Natural killer cell (primary cell): ENCODE data around the gene CLDN12. TPM values are rescaled to one million over a fixed set of nuclear protein-coding genes. Genes with fewer than 3 reads are reported as not detected.

ENCODE experiments used
- ATAC-seq, 3 donors: fragments of 150-1000 bp in 2 of 3; fragments of 200-7000 bp in 1 of 3; cut with Tn5 transposase; 1 replicate in 1 of 3; 2 replicates in 2 of 3; pipeline ENCODE4 v1.10.0; 2021; ENCODE audit warnings: mild to moderate bottlenecking in 2 of 3, moderate library complexity in 2 of 3
- DNase-seq, 2 donors: peaks; one replicate each; pipeline versions ENCODE4 v3.0.0 to v3.0.0-alpha.2; 2013 to 2021; ENCODE audit warnings: mixed read lengths in 1 of 2
- H3K27ac ChIP-seq: one replicate; pipeline ENCODE4 v1.5.1; 2013; ENCODE audit warnings: mild to moderate bottlenecking, low read length
- H3K27me3 ChIP-seq: one replicate; pipeline ENCODE4 v1.6.1; 2013; ENCODE audit warnings: low read length; ENCODE audit not compliant: control insufficient read depth, insufficient read depth
- H3K36me3 ChIP-seq: one replicate; pipeline ENCODE4 v1.6.1; 2013; ENCODE audit warnings: low read length; ENCODE audit not compliant: control insufficient read depth, insufficient read depth
- H3K4me1 ChIP-seq: one replicate; pipeline ENCODE4 v1.6.1; 2013; ENCODE audit warnings: low read length; ENCODE audit not compliant: control insufficient read depth, insufficient read depth
- H3K4me3 ChIP-seq: one replicate; pipeline ENCODE4 v1.5.1; 2013; ENCODE audit warnings: low read length
- H3K9me3 ChIP-seq: one replicate; pipeline ENCODE4 v1.6.1; 2013; ENCODE audit warnings: low read length; ENCODE audit not compliant: control insufficient read depth, insufficient read depth
- H3K27ac Mint-ChIP-seq, 2 donors: one replicate each; pipeline ENCODE4 v1.8.0; 2022; ENCODE audit warnings: mild to moderate bottlenecking in 2 of 2, mixed read lengths in 2 of 2, moderate library complexity in 1 of 2
- H3K27me3 Mint-ChIP-seq, 2 donors: one replicate each; pipeline ENCODE4 v1.8.0; 2022; ENCODE audit warnings: low read depth in 2 of 2, mixed read lengths in 2 of 2
- H3K36me3 Mint-ChIP-seq: one replicate; pipeline ENCODE4 v1.8.0; 2022; ENCODE audit warnings: mixed read lengths
- H3K4me1 Mint-ChIP-seq, 2 donors: one replicate each; pipeline ENCODE4 v1.8.0; 2022; ENCODE audit warnings: mixed read lengths in 2 of 2
- H3K4me3 Mint-ChIP-seq: one replicate; pipeline ENCODE4 v1.8.0; 2022; ENCODE audit warnings: mild to moderate bottlenecking, moderate library complexity, mixed read lengths
- H3K9me3 Mint-ChIP-seq, 2 donors: one replicate each; pipeline ENCODE4 v1.8.0; 2022; ENCODE audit warnings: mixed read lengths in 2 of 2
- WGBS: methylation state at CpG from one replicate; pipeline ENCODE4 v1.1.7; 2013; ENCODE audit warnings: missing lambda C conversion rate; ENCODE audit not compliant: insufficient coverage; 5-methylcytosine and 5-hydroxymethylcytosine counted together
- intact Hi-C: fragments of 100-400 bp; cut with micrococcal nuclease; formaldehyde crosslinking; loops from one replicate; pipeline ENCODE4 v1.14.2; 2022
- total RNA-seq, 4 donors: library from RNA; stranded (reverse); fragments of 120-200 nt in 1 of 4; gene quantifications; one replicate each; pipeline versions ENCODE4 v1.2.3 to v1.2.4, GENCODE V29; 2013 to 2022
- TF ChIP-seq, protein P1 (sequence below): fragments of 200-600 bp; IDR thresholded peaks from one replicate; pipeline ENCODE4 v1.8.0; 2022; ENCODE audit warnings: antibody characterized with exemption

The CLDN12 gene
- total RNA-seq, result under 1 TPM; 0.68 to 0.86 (median 0.71) TPM
- 1.9 TPM for total RNA-seq (2013)

DNA sequence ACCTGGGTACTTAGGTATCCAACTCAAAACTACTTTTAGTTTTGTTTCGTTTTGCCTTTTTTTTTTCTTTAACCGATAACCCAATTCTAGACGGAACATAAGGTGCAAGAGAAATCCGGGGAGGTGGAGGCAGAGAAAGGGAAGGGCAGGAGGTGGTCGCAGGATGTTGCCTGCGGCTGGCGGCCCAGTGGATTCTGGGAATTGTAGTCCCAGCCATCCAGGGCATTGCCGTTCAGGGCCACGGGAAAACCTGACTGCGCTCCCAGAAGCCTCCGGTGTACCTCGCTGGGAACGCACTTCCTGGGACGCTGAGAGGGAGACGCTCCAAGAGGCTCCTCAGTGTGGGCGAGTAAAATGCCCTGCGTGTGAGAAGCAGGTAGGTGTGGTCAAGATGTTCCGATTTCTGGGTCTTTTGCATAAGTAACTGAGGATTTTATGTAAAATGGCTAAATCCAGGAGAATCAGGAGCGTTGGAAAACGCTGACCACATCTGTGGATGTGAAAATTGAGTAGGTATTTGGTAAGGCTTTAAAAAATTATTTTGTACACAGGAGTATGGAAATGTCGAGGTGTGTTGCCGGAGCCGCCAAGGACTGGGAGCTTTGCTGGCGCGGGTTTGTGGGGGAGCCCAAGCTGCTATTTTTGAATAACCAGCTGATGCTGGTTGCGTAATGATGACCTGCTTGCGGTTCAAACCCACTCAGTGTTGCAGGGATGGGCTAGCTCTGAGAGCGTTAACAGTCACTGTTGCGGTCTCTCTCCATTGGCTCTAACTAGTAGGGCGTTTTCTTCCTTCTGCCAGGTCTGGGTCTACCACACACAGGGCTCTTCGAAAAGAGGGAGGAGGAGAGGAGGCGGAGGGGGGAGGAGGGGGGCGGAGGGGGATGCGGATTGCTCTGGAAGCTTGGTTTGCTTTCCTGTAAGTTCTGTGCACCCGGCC lies at the start of gene CLDN12:
Gene CLDN12, plus strand, starts transcription at position 288 of the 940 bp plus-strand sequence. CDS start 9,216 bp downstream, outside the sequence.
- Mint-ChIP-seq H3K4me3 (peak within 1 kb of the TSS; percentile 93), H3K27ac (peak within 1 kb of the TSS; percentile 92 to 96), H3K27me3 (no peaks in the 10 kb centered on the region), H3K36me3 (peaks cover 7% of the 10 kb centered on the region), H3K9me3 (peaks cover 2 to 7% of the 10 kb centered on the region in 2 donors), H3K4me1 (peaks cover 16 to 19% of the 10 kb centered on the region in 2 donors)
- H3K36me3 ChIP-seq, result no peaks in the 10 kb centered on the region
- TF ChIP-seq, protein P1, sequence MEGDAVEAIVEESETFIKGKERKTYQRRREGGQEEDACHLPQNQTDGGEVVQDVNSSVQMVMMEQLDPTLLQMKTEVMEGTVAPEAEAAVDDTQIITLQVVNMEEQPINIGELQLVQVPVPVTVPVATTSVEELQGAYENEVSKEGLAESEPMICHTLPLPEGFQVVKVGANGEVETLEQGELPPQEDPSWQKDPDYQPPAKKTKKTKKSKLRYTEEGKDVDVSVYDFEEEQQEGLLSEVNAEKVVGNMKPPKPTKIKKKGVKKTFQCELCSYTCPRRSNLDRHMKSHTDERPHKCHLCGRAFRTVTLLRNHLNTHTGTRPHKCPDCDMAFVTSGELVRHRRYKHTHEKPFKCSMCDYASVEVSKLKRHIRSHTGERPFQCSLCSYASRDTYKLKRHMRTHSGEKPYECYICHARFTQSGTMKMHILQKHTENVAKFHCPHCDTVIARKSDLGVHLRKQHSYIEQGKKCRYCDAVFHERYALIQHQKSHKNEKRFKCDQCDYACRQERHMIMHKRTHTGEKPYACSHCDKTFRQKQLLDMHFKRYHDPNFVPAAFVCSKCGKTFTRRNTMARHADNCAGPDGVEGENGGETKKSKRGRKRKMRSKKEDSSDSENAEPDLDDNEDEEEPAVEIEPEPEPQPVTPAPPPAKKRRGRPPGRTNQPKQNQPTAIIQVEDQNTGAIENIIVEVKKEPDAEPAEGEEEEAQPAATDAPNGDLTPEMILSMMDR, result no peak
- no peaks in the 10 kb centered on the region for H3K27me3 ChIP-seq
- H3K4me3 ChIP-seq, result peak within 1 kb of the TSS; percentile 63
- peaks cover 3% of the 10 kb centered on the region for H3K9me3 ChIP-seq
- ATAC-seq (peak; percentile 95 to 96 (median 96)), DNase-seq (peak; percentile 72 to 91)
- H3K4me1 ChIP-seq, result peaks cover 10% of the 10 kb centered on the region
- H3K27ac ChIP-seq, result peak within 1 kb of the TSS; percentile 53
- intact Hi-C loops, result loop anchor here (1.0 to 2.0 kb wide), 2 partner anchors 57 to 159 kb away; partner anchors contain the start of genes CFAP69 and GTPBP10
- under 1% methylated on average over 35 of the region's 35 CpGs for WGBS

DNA sequence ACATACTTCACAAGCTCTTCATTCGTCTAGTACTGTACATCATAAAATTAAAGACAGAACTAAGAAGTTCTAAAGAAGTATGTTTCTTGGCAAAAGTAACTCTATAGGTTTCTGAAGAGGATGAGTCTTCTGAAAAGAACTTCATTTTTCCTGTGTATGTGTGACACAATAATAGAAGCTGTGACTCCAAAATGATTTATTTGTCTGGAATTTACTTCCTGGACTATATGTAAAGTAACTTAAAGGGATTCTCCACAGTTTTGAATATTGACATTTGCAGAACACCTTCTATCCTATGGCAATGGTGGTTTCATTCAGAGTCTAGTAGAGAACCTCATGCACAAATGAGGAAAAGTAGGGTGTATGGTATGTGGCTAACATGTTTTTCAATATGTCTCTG lies 19.8 kb upstream of the CLDN12 start:
- H3K27me3 ChIP-seq, result no peaks in the 10 kb centered on the region
- H3K36me3 ChIP-seq, result peaks cover 63% of the 10 kb centered on the region

DNA sequence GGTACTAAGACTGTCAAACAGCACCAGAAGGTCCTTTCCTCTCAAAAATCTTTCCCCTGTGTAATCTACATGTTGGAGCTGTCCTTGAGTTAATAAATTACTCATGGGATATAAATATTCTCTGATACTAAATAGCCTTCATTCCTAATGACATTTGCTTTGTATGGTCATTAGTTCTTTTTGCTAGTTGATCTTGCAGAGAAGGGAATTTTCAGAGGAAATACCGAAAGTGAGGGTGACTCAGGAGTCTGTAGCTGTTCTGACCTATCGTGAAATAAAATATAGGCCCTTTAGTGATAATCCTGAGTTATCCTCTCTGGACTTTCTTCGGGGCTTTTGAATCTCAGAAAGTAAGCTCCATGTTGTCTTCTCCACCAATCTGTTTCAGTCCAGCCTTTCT lies 19.4 kb upstream of the CLDN12 start:
- no peak overlapping the region for H3K4me3 ChIP-seq
- Mint-ChIP-seq H3K36me3 (peaks cover 21% of the 10 kb centered on the region), H3K27me3 (no peaks in the 10 kb centered on the region), H3K9me3 (no peaks in the 10 kb centered on the region), H3K4me1 (no peaks in the 10 kb centered on the region), H3K4me3 (no peak overlapping the region), H3K27ac (peak overlapping the region; percentile 41 to 45)
- peaks cover 60% of the 10 kb centered on the region for H3K36me3 ChIP-seq
- DNase-seq, result no peak
- no peaks in the 10 kb centered on the region for H3K9me3 ChIP-seq
- H3K27me3 ChIP-seq, result no peaks in the 10 kb centered on the region
- TF ChIP-seq, protein P1, result no peak
- ATAC-seq, result no peak
- 97% methylated on average over 3 of the region's 3 CpGs for WGBS
- no peak overlapping the region for H3K27ac ChIP-seq
- intact Hi-C loops, result no loop called here
- H3K4me1 ChIP-seq, result no peaks in the 10 kb centered on the region

More for the DNA sequence above, 19.8 kb upstream of the CLDN12 start:
- Mint-ChIP-seq H3K36me3 (peaks cover 21% of the 10 kb centered on the region), H3K27ac (no peak overlapping the region), H3K4me3 (no peak overlapping the region), H3K9me3 (no peaks in the 10 kb centered on the region), H3K4me1 (no peaks in the 10 kb centered on the region), H3K27me3 (no peaks in the 10 kb centered on the region)
- no peak for DNase-seq
- TF ChIP-seq, protein P1, result no peak
- no peak overlapping the region for H3K4me3 ChIP-seq
- no peak overlapping the region for H3K27ac ChIP-seq
- no peaks in the 10 kb centered on the region for H3K9me3 ChIP-seq
- no CpG with 5 or more reads among the region's 1 CpG for WGBS
- no peak for ATAC-seq
- intact Hi-C loops, result no loop called here
- no peaks in the 10 kb centered on the region for H3K4me1 ChIP-seq
